Esophagus squamous epithelium (tissue), 5 donors: Measurements from ENCODE around the gene LHPP. TPM values are rescaled to one million over a fixed set of nuclear protein-coding genes. Genes with fewer than 3 reads are reported as not detected.

ENCODE experiments used
- DNase-seq: peaks from one replicate; lab custom pipeline; 2025; lab: John Stamatoyannopoulos, UW
- H3K27ac ChIP-seq, 4 donors: fragments of 200-600 bp; sonication (generic); one replicate each; pipeline ENCODE4 v1.5.1; 2016 to 2019; ENCODE audit warnings: mild to moderate bottlenecking in 1 of 4
- H3K27me3 ChIP-seq, 4 donors: fragments of 200-600 bp; sonication (generic); 1 replicate in 3 of 4; 2 replicates in 1 of 4; pipeline versions ENCODE4 v1.5.1 to v1.6.0; 2017 to 2021; ENCODE audit warnings: antibody characterized with exemption in 1 of 4
- H3K36me3 ChIP-seq, 3 donors: fragments of 200-600 bp; sonication (generic); one replicate each; pipeline ENCODE4 v1.5.1; 2016 to 2019
- H3K4me1 ChIP-seq, 3 donors: fragments of 200-600 bp; sonication (generic); one replicate each; pipeline ENCODE4 v1.5.1; 2017 to 2019
- H3K4me3 ChIP-seq, 4 donors: fragments of 200-600 bp; sonication (generic); 1 replicate in 3 of 4; 2 replicates in 1 of 4; pipeline ENCODE4 v1.5.1; 2016 to 2019; ENCODE audit warnings: mild to moderate bottlenecking in 2 of 4, moderate library complexity in 1 of 4
- H3K9me3 ChIP-seq, 3 donors: fragments of 200-600 bp; sonication (generic); one replicate each; pipeline ENCODE4 v1.5.1; 2016 to 2019
- POLR2A ChIP-seq, 4 donors: fragments of 450-650 bp; IDR thresholded peaks; one replicate each; pipeline ENCODE4 v1.6.1; 2017; ENCODE audit warnings: antibody characterized with exemption in 4 of 4, mild to moderate bottlenecking in 4 of 4, moderate library complexity in 3 of 4
- WGBS, 2 donors: methylation state at CpG; one replicate each; pipeline ENCODE4 v1.1.5; 2018; 5-methylcytosine and 5-hydroxymethylcytosine counted together
- intact Hi-C: fragments of 100-400 bp; cut with DNase I; formaldehyde crosslinking; loops from one replicate; pipeline ENCODE4 v1.15.0; 2022
- total RNA-seq, 4 donors: library from RNA; depleted of rRNA; stranded (reverse); fragments of >200 nt; gene quantifications; one replicate each; pipeline ENCODE4 v1.1.0, GENCODE V29; 2016
- TF ChIP-seq, protein P1 (sequence below), 6 experiments: fragments of 450-650 bp in 4 of 6; fragments of 200-600 bp in 2 of 6; sonication (generic) in 2 of 6; IDR thresholded peaks; one replicate each; pipeline ENCODE4 v1.5.1; 2016 to 2019; ENCODE audit warnings: antibody characterized with exemption in 6 of 6, mild to moderate bottlenecking in 4 of 6, moderate library complexity in 4 of 6
- donor health status: DM: yes; HTN: yes; CAD: no.

The LHPP gene
- total RNA-seq, 4 donors from 2014 or later = 13.9 to 41.1 (median 24.3) TPM

DNA sequence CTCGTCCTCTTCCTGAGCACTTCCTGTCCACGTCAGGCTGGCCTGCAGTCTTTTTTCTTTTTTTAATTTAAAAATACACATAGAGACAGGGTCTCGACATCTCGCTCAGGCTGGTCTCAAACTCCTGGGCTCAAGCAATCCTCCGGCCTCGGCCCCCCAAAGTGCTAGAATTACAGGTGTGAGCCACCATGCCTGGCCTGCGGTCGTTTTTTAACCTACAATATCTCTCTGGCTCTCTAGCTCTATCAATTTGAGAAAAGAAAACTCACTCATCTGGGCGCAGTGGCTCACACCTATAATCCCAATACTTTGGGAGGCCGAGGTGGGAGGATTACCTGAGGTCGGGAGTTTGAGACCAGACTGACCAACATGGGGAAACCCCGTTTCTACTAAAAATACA is 38.9 kb upstream of the LHPP start:
- intact Hi-C loops = no loop called here
- TF ChIP-seq, protein P1, sequence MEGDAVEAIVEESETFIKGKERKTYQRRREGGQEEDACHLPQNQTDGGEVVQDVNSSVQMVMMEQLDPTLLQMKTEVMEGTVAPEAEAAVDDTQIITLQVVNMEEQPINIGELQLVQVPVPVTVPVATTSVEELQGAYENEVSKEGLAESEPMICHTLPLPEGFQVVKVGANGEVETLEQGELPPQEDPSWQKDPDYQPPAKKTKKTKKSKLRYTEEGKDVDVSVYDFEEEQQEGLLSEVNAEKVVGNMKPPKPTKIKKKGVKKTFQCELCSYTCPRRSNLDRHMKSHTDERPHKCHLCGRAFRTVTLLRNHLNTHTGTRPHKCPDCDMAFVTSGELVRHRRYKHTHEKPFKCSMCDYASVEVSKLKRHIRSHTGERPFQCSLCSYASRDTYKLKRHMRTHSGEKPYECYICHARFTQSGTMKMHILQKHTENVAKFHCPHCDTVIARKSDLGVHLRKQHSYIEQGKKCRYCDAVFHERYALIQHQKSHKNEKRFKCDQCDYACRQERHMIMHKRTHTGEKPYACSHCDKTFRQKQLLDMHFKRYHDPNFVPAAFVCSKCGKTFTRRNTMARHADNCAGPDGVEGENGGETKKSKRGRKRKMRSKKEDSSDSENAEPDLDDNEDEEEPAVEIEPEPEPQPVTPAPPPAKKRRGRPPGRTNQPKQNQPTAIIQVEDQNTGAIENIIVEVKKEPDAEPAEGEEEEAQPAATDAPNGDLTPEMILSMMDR (IDR thresholded peaks at IDR 0.05) = no peak
- no peak for TF ChIP-seq POLR2A (IDR thresholded peaks at IDR 0.05)
- H3K36me3 ChIP-seq = no peaks in the 10 kb centered on the region
- no peak overlapping the region for H3K27ac ChIP-seq
- H3K4me3 ChIP-seq = no peak overlapping the region
- H3K4me1 ChIP-seq = peaks cover 0 to 10% (median 3%) of the 10 kb centered on the region in 3 donors
- WGBS, 2 donors = 47 to 83% methylated on average over 6 to 10 of the region's 12 CpGs
- DNase-seq = no peak
- no peaks in the 10 kb centered on the region for H3K9me3 ChIP-seq
- H3K27me3 ChIP-seq = peaks cover 0 to 29% (median 0%) of the 10 kb centered on the region in 4 donors

DNA sequence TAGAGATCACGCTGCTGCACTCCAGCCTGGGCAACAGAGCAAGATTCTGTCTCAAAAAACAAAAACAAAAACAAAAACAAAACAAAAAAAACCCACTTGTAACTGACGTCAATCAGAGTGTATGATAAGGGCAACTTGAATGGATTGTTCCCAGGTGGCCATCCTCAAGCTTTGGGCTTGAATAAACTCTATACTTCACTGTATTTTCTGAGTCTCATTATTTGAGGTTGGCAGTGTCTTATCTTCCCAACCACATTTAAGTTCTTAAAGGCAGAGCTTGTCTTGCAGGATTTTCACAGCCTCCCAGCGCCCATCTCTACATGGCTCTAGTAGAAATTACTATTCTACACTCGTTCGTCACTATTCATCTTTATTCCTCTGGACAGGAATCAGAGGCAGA is 37.8 kb upstream of the LHPP start:
- TF ChIP-seq, protein P1 (IDR thresholded peaks at IDR 0.05) = no peak
- TF ChIP-seq POLR2A (IDR thresholded peaks at IDR 0.05) = no peak
- Histone ChIP-seq H3K4me1 (peaks cover 0 to 12% (median 3%) of the 10 kb centered on the region in 3 donors), H3K9me3 (no peaks in the 10 kb centered on the region), H3K27me3 (peaks cover 0 to 30% (median 0%) of the 10 kb centered on the region in 4 donors), H3K27ac (no peak overlapping the region), H3K36me3 (no peaks in the 10 kb centered on the region), H3K4me3 (no peak overlapping the region)
- DNase-seq = no peak
- 77 to 84% methylated on average over 5 of the region's 5 CpGs for WGBS, 2 donors
- intact Hi-C loops = no loop called here

DNA sequence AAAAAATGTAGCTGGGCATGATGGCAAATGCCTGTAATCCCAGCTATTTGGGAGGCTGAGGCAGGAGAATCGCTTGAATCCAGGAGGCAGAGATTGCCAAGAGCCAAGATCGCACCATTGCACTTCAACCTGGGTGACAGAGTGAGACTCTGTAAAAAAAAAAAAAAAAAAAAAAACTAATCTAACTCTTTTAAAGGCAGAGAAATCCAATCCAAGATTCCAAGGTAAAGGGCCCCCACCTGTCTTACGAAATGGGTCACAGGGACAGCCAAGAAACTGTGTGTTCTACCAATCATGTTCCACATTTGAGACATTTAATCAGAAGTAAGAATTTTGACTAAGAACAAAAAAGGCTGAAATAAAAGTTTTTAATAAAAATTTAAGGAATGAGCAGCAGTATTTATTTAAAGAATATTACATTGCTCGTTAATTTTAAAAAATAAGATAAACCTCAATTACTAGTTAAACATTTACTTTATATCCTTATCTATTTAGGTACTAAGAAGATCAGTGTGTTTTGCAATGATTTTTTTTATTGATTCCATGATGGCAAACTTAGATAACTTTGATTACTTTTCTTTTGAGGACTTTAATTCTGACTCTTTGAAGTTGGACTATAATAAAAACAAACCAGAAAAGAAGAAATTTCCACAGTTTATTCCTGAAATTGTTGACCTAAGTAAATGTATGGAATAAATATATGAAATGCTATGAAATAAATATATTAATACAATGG is 36.2 kb upstream of the LHPP start:
- H3K9me3 ChIP-seq = no peaks in the 10 kb centered on the region
- 91 to 92% methylated on average over 4 of the region's 4 CpGs for WGBS, 2 donors
- no peaks in the 10 kb centered on the region for H3K36me3 ChIP-seq
- H3K4me3 ChIP-seq = no peak overlapping the region
- H3K27ac ChIP-seq = no peak overlapping the region
- TF ChIP-seq POLR2A (IDR thresholded peaks at IDR 0.05) = no peak
- TF ChIP-seq, protein P1 (IDR thresholded peaks at IDR 0.05) = no peak
- intact Hi-C loops = no loop called here
- peaks cover 0 to 6% (median 0%) of the 10 kb centered on the region in 3 donors for H3K4me1 ChIP-seq
- H3K27me3 ChIP-seq = peaks cover 0 to 40% (median 0%) of the 10 kb centered on the region in 4 donors
- DNase-seq = no peak

DNA sequence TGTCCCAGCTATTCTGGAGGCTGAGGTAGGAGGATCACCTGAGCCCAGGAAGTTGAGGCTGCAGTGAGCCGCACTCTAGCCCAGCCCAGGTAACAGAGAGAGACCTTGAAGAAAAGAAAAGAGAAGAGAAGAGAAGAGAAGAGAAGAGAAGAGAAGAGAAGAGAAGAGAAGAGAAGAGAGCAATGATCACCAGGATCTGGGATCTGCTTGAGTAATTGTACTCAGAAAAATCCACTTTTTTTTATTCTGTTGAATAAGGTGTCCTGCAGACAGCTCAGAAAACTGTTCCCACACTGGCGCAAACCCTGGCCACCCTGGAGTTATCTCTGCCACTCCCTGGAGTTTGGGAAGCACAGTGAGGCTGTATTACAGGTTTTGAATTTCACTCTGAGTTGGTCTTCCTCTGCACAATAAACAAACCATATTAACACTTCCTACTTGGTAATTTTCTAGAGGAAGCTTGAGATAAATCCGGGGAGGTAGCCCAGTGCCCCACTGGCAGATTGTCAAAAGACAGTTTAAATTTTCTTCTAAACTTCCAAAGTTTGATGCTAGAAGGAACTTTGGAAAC is 33.3 kb upstream of the LHPP start:
- DNase-seq = no peak
- no peak for TF ChIP-seq POLR2A (IDR thresholded peaks at IDR 0.05)
- TF ChIP-seq, protein P1 (IDR thresholded peaks at IDR 0.05) = no peak
- peaks cover 0 to 25% (median 0%) of the 10 kb centered on the region in 4 donors for H3K27me3 ChIP-seq
- intact Hi-C loops = no loop called here
- H3K4me1 ChIP-seq = peaks cover 0 to 7% (median 0%) of the 10 kb centered on the region in 3 donors
- WGBS, 2 donors = 44 to 49% methylated on average over 3 of the region's 3 CpGs
- H3K27ac ChIP-seq = no peak overlapping the region
- H3K4me3 ChIP-seq = no peak overlapping the region
- no peaks in the 10 kb centered on the region for H3K9me3 ChIP-seq
- H3K36me3 ChIP-seq = no peaks in the 10 kb centered on the region

DNA sequence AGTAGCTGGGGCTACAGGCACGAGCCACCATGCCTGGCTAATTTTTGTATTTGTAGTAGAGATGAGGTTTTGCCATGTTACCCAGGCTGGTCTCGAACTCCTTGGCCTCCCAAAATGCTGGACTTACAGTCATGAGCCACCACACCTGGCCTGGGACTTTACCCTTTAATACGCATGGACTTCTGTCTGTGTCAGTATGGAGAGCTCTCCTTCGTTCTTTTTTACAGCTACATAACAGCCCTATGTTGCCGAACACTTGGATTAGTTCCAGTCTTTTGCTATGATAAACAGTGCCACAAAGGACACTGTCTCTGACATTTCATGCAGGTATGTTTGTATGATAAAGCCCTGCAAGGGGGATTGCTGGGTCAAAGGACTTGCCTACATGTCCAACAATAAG is 32.0 kb upstream of the LHPP start:
- Histone ChIP-seq H3K36me3 (no peaks in the 10 kb centered on the region), H3K27me3 (peaks cover 0 to 20% (median 0%) of the 10 kb centered on the region in 4 donors), H3K4me1 (peaks cover 0 to 16% (median 0%) of the 10 kb centered on the region in 3 donors), H3K27ac (no peak overlapping the region), H3K4me3 (no peak overlapping the region), H3K9me3 (no peaks in the 10 kb centered on the region)
- intact Hi-C loops = no loop called here
- no peak for TF ChIP-seq POLR2A (IDR thresholded peaks at IDR 0.05)
- TF ChIP-seq, protein P1 (IDR thresholded peaks at IDR 0.05) = no peak
- DNase-seq = no peak
- WGBS, 2 donors = 74 to 75% methylated on average over 5 of the region's 5 CpGs
